HEK293 (cell line): Measurements from ENCODE around the gene ZNF473.

Source experiments
- ZNF561 ChIP-seq: fragments of 450-650 bp; IDR thresholded peaks from 2 replicates; pipeline ENCODE4 v1.5.1; 2018; ENCODE audit warnings: missing biosample characterization, missing genetic modification characterization, borderline replicate concordance
- ZNF76 ChIP-seq: fragments of 450-650 bp; formaldehyde crosslinking; IDR thresholded peaks from 2 replicates; pipeline ENCODE4; 2016; ENCODE audit warnings: low read depth, missing biosample characterization, missing genetic modification characterization, borderline replicate concordance
- TF ChIP-seq, protein P1 (sequence below): fragments of 450-650 bp; formaldehyde crosslinking; IDR thresholded peaks from 2 replicates; pipeline ENCODE4 v1.5.1; 2016; ENCODE audit warnings: missing biosample characterization, missing genetic modification characterization
- TF ChIP-seq, protein P2 (sequence below): fragments of 450-650 bp; formaldehyde crosslinking; conservative IDR thresholded peaks from 2 replicates; pipeline ENCODE4 v1.5.1; 2016; ENCODE audit warnings: low read depth, missing biosample characterization, missing genetic modification characterization

DNA sequence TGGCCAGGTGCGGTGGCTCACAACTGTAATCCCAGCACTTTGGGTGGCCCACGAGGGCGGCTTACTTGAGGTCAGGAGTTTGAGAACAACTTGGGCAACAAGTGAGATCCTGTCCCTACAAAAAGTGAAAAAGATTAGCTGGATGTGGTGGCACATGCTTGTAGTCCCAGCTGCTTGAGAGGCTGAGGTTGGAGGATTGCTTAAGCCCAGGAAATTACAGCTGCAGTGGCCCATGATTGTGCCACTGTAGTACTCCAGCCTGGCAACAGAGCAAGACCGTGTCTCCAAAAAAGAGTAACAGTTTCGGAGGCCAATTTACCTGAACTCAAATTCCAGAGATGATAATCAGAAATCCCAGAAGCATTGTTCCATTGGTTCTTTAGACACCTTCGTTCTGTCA, 4.4 kb downstream of the ZNF473 start:
- no peak for TF ChIP-seq ZNF561 (tag by site-specific recombination)
- TF ChIP-seq, protein P1, sequence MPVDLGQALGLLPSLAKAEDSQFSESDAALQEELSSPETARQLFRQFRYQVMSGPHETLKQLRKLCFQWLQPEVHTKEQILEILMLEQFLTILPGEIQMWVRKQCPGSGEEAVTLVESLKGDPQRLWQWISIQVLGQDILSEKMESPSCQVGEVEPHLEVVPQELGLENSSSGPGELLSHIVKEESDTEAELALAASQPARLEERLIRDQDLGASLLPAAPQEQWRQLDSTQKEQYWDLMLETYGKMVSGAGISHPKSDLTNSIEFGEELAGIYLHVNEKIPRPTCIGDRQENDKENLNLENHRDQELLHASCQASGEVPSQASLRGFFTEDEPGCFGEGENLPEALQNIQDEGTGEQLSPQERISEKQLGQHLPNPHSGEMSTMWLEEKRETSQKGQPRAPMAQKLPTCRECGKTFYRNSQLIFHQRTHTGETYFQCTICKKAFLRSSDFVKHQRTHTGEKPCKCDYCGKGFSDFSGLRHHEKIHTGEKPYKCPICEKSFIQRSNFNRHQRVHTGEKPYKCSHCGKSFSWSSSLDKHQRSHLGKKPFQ (tag by site-specific recombination), result no peak
- TF ChIP-seq, protein P2, sequence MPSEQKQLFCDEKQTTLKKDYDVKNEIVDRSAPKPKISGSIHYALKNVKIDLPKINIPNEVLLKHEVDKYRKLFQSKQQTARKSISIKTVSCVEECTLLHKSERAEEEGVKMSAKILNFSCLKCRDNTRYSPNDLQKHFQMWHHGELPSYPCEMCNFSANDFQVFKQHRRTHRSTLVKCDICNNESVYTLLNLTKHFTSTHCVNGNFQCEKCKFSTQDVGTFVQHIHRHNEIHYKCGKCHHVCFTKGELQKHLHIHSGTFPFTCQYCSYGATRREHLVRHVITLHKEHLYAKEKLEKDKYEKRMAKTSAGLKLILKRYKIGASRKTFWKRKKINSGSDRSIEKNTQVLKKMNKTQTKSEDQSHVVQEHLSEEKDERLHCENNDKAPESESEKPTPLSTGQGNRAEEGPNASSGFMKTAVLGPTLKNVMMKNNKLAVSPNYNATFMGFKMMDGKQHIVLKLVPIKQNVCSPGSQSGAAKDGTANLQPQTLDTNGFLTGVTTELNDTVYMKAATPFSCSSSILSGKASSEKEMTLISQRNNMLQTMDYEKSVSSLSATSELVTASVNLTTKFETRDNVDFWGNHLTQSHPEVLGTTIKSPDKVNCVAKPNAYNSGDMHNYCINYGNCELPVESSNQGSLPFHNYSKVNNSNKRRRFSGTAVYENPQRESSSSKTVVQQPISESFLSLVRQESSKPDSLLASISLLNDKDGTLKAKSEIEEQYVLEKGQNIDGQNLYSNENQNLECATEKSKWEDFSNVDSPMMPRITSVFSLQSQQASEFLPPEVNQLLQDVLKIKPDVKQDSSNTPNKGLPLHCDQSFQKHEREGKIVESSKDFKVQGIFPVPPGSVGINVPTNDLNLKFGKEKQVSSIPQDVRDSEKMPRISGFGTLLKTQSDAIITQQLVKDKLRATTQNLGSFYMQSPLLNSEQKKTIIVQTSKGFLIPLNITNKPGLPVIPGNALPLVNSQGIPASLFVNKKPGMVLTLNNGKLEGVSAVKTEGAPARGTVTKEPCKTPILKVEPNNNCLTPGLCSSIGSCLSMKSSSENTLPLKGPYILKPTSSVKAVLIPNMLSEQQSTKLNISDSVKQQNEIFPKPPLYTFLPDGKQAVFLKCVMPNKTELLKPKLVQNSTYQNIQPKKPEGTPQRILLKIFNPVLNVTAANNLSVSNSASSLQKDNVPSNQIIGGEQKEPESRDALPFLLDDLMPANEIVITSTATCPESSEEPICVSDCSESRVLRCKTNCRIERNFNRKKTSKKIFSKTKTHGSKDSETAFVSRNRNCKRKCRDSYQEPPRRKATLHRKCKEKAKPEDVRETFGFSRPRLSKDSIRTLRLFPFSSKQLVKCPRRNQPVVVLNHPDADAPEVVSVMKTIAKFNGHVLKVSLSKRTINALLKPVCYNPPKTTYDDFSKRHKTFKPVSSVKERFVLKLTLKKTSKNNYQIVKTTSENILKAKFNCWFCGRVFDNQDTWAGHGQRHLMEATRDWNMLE (tag by site-specific recombination), result no peak
- TF ChIP-seq ZNF76 (tag by site-specific recombination), result no peak
